CD4-positive, alpha-beta T cell treated with Interleukin-17A for 4 hours (primary cell): Measurements from ENCODE around the gene GNL1.

ENCODE experiments used
- DNase-seq: peaks from one replicate; pipeline ENCODE4 v3.0.0-alpha.2; 2020; ENCODE audit warnings: mixed read lengths

GNL1 gene

DNA sequence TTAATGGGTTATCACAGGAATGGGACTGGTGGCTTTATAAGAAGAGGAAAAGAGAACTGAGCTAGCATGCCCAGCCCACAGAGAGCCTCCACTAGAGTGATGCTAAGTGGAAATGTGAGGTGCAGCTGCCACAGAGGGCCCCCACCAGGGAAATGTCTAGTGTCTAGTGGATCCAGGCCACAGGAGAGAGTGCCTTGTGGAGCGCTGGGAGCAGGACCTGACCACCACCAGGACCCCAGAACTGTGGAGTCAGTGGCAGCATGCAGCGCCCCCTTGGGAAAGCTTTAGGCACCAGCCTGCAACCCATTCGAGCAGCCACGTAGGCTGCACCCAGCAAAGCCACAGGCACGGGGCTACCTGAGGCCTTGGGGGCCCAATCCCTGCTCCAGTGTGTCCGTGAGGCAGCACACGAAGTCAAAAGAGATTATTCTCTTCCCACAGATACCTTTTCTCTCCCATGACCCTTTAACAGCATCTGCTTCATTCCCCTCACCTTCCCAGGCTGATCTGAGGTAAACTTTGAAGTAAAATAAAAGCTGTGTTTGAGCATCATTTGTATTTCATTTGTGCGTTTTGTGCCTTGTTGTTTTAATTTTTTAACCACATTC, 62.5 kb downstream of the GNL1 start:
- peak; percentile 42 for DNase-seq

DNA sequence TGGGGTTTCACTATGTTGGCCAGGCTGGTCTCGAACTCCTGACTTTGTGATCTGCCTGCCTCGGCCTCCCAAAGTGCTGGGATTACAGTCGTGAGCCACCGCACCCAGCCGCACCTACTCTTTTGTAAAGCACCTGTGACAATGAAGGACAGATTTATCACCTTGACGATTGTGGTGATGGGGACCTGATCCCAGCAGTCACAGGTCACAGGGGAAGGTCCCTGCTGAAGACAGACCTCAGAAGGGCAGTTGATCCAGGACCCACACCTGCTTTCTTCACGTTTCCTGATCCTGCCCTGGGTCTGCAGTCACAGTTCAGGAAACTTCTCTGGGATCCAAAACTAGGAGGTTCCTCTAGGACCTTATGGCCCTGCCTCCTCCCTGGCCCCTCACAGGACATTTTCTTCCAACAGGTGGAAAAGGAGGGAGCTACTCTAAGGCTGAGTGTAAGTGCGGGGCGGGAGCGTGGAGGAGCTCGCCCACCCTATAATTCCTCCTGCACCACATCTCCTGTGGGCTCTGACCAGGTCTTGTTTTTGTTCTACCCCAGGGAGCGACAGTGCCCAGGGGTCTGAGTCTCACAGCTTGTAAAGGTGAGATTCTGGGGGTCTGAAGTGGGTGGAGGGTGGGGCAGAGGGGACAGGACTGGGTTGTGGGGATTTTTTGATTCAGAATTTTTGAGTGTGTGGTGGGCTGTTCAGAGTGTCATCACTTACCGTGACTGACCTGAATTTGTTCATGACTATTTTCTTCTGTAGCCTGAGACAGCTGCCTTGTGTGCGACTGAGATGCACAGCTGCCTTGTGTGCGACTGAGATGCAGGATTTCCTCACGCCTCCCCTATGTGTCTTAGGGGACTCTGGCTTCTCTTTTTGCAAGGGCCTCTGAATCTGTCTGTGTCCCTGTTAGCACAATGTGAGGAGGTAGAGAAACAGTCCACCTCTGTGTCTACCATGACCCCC, 64.0 kb downstream of the GNL1 start:
- peak; percentile 49 for DNase-seq
